ENCODE data around the gene TWF2.

Gene TWF2

DNA sequence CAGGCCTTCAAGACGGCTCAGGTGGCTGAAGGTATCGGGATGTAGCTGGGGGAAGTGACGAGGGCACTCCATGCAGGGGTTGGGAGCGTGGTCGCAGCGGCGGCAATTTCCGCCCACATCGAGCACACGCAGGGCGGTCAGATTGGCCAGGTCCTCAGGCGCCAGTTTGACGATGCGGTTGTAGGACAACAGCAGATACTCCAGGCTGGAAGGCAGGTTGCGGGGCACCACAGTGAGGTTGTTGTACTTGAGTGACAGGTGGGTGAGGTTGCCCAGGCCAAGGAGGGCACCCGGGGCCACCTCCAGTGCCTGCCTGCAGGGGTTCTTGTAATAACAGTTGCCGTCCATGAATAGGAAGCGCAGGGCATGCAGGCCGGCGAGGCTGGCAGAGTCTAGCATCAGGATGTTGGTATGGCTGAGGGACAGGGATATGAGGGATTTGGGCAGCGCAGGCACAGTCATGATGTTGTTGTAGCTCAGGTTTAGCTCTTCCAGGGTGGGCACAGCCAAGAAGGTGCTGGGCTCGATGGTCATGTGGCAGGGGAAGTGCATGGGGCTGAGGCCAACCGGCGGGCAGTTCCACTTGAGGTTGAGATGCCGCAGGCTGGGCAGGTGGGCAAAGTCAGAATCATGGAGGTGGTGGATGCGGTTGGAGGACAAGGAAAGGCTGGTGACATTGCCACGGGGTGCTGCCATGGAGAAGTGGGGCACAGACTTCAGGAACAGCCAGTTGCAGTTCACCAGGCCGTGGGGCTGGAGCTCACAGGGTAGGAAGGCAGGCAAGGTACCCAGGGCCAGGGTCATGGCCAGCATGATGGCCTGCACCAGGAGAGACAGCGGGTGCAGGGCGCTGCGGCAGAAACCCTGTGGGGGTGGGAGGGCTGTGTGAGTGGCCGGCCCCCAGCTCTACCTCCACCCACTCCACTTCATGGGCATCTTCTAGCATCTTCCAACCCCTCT is 15.2 kb downstream of the TWF2 start:
- FAIRE-seq (no peak), DNase-seq (ENCODE audit: low spot score) (no peak)

DNA sequence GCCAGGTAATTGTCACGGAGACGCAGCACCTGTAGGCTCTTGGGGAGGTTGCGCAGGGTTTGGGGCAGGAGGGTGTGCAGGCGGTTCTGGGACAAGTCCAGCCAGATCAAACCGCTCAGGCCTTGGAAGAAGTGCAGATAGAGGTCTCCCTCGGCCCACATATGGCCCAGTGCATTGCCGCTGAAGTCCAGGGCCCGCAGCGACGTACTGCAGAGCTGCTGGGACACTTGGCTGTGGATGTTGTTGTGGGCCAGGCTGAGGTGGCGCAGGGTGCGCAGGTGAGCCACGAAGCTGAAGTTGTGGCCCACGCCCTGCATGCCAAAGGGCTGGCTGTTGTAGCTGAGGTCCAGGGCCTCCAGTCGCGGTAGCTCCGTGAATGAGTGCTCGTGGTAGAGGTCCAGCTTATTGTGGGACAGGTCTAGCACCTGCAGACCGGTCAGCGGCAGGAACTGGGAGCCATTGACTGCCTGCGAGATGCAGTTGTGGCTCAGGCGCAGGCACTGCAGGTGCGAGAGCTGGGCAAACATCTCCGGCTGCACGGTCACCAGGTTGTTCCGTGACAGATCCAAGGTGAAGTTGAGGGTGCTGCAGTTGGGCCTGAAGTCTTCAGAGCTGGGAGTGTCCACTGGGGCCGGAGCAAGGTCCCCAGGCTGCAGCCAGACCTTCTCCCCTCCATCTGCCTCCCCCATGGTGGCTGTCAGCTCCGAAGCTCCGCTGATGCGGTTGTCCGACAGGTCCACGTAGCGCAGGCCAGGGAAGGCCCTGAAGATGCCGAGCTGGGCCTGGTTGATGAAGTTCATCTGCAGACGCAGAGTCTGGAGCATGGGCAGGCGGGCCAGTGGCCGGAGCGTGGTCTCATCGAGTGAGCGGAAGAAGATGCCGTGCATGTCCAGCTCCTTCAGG is 16.4 kb downstream of the TWF2 start:
- FAIRE-seq (no peak), DNase-seq (ENCODE audit: low spot score) (no peak)

DNA sequence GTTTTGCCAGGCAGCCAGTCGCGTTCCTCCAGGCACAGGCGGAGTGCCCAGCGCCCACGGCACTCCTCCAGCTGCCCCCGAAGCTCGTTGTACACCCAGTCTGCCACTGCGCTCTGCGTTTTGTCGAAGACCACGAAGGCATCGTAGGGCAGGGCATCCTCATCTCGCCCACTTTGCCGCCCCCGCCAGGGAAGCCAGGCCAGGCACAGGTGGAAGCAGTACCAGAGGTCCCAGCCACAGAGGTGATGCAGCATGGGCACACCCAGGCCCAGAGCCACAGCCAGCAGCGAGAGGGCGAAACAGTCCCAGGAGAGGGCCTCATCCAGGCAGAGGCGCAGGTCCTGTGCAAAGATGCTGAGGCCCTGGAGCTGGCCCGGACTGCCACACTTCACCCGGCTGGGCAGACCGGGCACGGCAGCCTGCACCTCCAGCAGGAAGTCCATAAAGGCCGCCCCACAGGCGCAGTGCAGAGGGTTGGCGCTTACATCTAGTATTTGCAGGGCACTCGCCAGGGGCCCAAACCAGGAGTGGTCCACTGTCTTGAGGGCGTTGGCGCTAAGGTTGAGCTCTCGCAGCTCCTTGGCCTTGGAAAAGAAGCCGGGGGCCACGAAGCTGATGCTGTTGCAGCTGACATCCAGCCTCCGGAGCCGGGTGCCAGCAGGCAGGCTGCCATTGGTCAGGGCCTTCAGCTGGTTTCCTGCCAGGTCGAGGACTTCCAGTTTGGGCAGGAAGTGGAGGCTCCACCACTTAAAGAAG is 17.2 kb downstream of the TWF2 start:
- no peak for FAIRE-seq

DNA sequence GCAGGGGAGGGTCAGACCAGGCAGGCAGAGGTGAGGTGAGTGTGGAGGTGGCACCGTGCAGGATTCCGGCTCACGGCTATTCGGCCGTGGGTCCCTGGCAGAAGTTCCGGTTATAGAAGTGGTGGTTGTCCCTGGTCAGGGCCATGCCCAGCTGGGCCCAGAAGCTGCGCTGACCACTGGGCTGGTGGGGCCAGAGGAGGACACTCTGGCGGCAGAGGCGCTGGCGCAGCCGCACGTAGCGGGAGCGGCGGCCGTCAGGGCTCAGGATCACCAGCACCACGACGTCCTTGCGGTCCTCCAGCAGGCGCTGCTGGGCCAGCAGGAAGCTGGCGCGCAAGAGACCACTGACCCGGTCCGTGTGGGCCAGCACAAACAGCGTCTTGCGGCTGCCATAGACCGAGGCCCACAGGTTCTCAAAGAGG is 17.8 kb downstream of the TWF2 start:
- FAIRE-seq (no peak), DNase-seq (ENCODE audit: low spot score) (no peak)

More for the DNA sequence above, 17.2 kb downstream of the TWF2 start:
- DNase-seq (ENCODE audit: low spot score), result no peak

DNA sequence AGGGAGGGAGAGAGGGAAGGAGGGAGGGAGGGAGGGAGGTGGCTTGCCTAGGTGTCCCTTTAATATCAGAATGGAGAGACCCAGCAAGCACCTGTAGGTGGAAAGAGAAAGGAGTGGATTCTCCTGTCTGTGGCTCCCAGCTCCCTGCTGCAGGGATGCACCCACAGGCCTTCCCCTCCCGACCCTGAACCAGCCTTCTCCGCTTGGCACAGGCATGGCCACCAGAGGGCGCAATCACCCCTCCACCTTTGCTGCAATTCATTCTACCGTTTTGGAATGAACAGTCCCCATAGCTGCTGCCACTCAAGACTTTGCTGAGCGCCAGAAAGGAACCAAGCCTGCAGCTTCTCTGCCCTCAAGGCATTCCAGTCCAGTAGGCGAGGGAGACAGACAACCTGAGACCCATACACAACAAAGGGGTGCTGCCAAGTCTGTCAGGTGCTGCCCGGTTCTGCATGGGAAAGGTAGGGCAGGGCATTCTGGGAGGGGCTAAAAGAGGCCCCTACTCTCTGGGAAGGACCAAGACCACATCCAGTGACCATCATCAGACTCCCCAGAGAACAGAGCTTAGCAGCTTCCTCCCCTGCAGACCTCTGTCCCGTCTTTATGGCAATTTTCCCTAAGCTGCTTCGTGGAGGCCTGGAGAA is 18.5 kb downstream of the TWF2 start:
- DNase-seq (ENCODE audit: low spot score) (peak; percentile 80), FAIRE-seq (peak; percentile 5)

DNA sequence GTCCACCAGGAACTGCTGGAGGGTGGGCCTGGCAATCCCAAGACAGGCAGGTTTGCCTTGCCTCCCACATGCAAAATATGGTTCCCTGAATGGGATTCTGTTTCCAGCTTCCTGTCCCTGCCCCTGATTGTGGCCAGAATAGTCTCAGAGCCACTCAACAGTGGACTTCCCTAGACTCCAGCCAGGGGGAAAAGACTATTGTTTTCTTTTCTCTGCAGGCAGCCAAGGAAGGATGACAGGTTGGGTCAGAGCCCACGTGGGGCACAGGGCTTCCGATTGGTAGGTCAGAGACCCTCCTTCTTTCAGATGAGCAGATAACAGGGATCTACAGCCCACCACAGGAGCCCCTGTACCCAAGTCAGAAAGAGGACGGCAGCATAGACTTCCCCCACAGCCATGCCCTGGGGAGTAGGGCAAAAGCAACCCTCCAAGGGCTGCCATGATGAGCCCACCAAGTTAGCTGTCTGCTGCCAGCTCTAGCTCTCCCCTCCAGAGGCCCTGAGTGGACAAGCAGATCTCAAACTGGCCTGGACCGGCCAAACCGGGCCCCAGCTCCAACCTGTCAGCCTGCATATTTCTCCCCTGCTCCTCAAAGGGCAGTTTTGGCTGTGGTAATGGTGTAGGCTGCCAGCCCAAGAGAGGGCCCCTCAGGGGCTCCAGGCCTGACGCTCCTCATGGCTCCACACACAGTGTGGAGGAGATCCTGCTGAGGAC is 19.9 kb downstream of the TWF2 start:
- FAIRE-seq (no peak), DNase-seq (ENCODE audit: low spot score) (no peak)

DNA sequence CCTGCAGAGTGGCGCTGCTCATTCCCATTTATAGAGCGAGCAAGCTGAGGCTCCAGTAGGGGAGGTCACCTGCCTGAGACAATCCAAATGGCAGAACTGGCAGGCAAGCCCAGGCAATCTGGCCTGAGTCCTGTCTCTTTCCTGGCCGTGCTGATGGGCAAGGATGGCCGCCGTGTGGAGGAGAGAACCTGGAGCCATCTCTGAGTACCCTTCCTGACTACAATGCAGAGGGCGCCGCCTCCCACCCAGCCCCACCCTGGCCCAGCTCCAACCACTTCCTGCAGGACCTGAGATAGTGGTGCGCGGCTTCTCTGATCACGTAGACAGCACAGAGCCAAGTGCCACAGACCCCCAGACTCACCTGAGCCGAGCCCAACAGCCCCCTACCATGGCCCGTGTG is 20.5 kb downstream of the TWF2 start:
- DNase-seq (ENCODE audit: low spot score), result no peak
- FAIRE-seq, result no peak

DNA sequence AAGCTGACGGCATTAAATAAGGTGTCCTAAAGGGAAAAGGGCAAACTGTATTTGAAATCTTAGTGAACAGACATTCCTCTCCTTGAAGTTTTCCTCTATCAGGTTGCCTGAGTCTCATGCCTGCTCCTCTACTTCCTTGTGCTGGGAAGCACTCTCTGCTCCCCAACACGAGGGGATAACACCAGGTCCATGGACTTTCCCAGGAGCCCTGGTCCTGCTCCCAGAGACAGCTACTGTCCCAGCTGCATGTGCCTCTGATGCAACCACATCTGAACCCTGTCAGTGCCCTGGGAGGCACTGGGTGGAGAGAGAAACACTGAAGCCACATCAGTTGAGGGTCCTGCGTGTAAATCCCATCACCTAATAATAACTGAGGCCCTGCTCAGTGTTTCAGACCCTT is 20.9 kb downstream of the TWF2 start:
- DNase-seq (ENCODE audit: low spot score), result no peak
- FAIRE-seq, result no peak

DNA sequence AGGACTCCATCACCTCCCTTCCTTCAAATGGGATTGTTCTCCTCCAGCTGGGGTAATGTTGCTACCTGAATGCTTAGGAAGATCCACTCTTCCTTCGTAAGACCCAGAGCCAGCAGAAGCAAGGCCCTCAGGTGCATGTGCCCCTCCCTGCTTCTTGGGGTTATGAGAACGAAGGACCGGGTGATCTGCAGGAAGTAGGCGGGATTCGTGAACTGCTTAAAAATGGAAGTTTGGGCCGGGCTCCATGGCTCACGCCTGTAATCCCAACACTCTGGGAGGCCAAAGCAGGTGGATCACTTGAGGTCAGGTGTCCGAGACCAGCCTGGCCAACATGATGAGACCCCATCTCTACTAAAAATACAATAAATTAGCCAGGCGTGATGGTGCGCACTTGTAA is 21.6 kb downstream of the TWF2 start:
- DNase-seq (ENCODE audit: low spot score) (no peak), FAIRE-seq (no peak)

DNA sequence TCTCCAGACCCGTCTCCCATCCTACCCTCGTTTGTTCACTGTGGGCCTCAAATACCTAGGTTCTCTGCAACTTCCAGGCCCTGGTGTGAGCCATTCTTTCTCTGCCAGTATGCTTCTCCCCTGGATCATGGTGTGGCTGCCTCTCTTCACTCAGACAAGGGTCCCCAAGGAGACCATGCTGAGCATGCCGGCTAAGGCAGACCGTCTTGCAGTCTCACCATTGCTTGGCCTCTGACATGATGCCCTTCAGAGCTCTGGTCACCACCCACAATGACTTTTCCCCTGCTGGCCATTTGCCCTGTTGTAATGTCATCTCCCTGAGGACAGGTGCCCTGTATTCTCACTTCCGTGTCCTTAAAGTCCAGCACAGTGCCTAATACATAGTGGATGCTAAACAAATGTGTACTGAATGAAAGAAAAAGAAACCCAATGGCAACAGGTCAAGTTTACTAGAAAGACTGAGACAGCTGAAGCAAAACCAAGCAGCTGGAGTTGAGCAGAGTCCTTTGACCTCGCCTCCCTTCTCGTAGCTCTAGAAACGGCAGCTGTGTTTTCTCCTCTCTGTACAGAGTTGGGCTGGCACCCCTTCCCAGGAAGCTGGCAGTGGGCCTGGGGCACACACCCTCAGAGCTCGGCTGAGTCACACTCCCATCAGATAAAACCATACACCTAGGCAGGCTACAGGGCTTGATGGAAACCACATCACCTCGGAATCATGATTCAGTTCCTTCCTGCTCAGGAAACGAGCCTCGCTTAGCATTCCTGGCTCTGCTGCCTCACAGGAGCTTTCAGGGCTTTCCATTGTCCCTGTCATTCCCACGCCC is 22.2 kb downstream of the TWF2 start:
- FAIRE-seq (peak; percentile 87), DNase-seq (ENCODE audit: low spot score) (peak; percentile 88)

DNA sequence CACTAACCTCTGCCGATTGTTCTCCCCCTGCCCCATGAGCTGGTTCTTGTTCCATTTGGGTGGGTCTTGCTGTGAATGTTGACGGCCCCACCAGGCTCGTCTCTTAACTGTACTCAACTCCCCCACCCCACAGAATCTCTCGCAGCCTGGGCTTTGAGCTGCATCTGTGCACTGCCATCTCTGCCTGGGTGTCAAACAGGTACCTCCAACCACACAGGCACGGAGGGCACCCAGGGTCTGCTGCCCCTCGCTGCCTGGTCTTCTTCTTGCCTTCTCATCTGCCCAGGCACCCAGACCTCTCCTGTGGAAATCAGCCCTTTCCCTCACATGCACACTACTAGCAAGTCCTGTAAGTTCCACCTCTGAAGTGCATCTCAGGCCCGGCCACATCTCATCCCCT is 23.6 kb downstream of the TWF2 start:
- no peak for DNase-seq (ENCODE audit: low spot score)
- no peak for FAIRE-seq

DNA sequence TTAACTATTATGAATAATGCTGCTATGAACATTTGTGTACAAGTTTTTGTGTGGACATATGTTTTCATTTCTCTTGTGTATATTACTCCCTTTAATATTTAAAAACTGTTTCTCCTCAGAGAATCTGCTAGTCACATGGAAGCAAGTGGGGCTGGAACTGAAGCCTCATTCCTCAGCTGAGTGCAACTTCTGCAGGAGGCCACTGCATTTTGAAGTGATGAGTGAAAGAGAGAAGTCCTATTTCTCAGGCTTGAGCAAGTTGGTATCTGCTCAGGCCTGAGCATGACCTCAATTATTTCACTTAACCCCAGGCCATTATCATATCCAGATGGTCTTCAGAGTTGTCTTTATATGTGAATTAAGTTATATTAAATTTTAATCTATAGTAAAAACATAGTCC is 25.1 kb downstream of the TWF2 start:
- no peak for FAIRE-seq

DNA sequence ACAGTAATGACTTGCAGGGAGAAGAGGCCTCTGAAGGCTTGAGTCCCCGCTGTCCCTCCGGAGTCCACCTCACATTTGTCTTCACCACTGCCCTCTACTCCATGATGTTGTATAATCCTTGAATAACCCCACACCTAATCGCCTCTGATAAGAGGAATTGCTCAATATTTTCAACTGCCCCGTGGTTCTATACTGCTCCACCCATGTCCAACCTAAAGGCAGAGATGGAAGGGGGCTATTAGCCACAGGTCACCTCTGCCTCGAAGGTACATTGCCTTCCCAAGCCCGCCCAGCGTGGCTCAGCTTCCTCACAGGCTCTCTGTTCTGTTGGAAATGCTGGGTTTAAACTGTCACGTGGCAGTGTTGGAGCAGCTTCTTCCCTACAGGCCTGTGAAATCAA is 26.0 kb downstream of the TWF2 start:
- DNase-seq (ENCODE audit: low spot score) (no peak), FAIRE-seq (no peak)

More for the DNA sequence above, 25.1 kb downstream of the TWF2 start:
- DNase-seq (ENCODE audit: low spot score), result no peak

DNA sequence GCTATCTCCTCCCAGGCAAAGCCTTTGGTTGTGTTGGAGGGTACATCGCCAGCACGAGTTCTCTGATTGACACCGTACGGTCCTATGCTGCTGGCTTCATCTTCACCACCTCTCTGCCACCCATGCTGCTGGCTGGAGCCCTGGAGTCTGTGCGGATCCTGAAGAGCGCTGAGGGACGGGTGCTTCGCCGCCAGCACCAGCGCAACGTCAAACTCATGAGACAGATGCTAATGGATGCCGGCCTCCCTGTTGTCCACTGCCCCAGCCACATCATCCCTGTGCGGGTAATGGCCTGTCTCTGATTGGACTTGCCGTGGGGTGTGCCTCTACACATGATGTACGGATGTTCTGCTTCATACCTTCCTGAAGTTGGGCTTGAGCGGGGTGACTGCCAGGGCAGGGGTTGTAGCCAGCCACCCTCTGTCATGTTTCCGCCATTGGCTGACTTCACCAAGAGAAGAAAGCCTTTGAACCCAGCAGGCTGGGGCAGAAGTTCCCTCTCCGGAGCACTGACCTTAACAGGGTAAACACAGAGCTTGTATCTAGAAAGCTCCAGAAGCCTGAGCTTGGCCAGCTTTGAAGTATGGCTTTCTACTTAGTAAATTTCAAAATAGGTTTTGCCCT is 27.6 kb downstream of the TWF2 start:
- FAIRE-seq (no peak), DNase-seq (ENCODE audit: low spot score) (no peak)

DNA sequence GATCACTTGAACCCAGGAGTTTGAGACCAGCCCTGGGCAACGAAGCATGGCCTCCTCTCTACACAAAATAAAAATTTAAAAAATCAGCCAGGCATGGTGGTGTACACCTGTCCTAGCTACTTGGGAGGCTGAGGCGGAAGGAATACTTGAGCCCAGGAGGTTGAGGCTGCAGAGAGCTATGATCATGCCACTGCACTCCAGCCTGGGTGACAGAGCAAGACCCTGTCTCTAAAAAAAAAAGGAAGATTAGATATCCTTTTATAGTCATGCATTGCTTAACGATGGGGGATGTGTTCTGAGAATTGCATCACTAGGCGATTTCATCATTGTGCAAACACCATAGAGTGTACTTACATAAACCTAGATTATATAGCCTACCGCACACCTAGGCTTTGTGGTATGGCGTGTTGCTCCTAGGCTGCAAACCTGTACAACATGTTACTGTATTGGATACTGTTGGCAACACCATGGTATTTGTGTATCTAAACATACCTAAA is 28.4 kb downstream of the TWF2 start:
- DNase-seq (ENCODE audit: low spot score) (no peak), FAIRE-seq (no peak)

DNA sequence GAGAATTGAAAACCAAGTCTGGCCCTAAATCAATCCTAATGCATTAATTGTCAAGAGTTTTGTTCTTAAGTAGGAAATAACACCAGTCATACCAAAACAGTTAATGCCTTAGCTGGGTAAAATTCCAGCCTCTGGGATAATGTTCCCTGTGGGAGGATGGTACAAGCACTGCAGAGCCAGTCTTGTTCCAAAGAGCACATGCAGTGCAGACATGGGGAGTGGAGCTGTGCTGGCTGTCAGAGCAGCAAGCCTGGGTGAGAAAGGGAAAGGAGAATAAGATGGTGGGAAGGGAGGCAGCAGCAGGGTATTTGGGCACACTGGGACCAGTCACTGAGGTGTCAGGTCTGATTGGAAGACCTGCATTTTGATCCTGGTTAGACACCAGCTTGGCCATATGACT is 28.9 kb downstream of the TWF2 start:
- FAIRE-seq (no peak), DNase-seq (ENCODE audit: low spot score) (no peak)

DNA sequence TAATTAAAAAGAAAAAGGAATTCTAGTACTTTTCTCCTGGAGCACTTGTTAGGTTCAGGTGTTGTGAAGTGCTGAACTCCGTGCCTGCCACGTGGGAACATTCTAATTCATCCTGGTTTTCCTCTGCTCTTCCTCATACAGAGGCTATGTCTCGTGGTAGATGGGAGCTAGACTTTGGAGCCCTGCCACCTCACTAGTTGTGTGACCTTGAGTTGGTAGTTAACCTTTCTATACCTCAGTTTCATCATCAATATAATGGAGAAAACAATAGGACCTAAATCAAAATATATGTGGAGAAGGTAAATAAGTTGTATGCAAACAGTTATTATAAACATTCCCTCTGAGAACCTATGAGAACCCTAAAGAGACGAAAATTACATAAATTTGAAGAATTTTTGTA is 30.4 kb downstream of the TWF2 start:
- no peak for FAIRE-seq
- DNase-seq (ENCODE audit: low spot score), result no peak

DNA sequence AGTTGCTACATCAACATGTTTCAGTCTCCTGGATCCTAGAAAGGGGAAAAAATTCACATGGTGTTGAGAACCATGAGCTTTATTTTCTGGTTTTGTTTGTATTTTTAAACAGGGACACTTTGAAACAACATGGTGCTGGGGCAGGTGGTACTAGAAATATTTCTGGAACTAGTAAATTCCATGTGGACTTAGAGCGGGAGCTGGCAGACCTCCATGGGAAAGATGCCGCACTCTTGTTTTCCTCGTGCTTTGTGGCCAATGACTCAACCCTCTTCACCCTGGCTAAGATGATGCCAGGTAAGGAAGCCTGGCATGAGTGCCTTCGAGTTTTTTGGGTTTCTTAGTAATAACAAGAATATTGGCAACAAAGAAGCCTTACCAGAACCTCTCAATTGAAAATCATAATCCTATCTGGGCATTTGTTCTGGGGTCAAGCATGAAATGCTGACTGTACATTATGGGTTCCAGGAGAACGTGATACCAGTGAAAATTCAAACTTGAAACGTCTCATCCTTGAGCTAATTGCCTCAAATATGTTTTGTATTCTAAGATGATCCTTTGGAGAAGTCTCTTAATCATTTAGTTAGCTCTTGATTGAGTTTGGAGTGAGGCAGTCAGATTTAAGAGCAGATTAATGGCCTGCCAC is 33.1 kb downstream of the TWF2 start:
- FAIRE-seq (no peak), DNase-seq (ENCODE audit: low spot score) (no peak)
